ENCODE data around the gene SIRPB1. TPM values are rescaled to one million over a fixed set of nuclear protein-coding genes. Genes with fewer than 3 reads are reported as not detected.

SIRPB1 gene
- total RNA-seq (1 to 10 TPM in 3 of 4 donors, under 1 TPM in 1; 0.36 to 5.2 (median 2.8) TPM), polyA plus RNA-seq (1 to 10 TPM in 1 of 3 donors, under 1 TPM in 1, not detected in 1; 0.98 to 2.3 TPM)

DNA sequence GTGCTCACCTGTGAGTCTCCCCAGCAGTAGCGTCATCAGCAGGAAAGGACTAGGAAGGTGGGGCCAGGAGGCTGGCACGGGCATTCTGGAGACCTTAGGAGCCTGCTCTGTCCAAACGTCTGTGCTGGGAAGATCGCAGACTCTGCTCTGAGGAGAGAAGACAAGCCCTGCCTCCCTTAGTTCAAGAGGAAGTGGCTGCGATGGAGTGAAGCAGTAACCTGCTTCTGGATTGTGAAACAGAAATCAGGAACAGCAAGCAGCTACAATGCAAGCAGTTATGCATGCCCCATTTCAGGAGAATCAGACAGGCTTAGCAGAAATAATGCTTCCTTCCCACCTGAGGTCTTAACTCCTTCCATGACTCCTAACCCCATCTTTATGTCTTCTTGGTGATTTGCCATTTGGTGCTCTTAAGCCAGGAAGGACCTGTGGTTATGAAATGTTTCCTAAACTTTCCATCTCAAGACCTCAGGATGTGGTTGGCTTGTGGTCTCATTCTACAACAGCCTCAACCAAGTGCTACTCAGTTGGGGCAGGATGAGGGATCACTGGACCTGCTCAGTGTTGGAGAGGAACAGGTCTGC, at the start of gene SIRPB1:
Gene SIRPB1, minus strand, starts transcription at position 149 of the 584 bp plus-strand sequence. Its CDS starts 65 bp downstream, at position 84.
- Histone ChIP-seq H3K4me3 (no peak within 1 kb of the TSS), H3K9me3 (no peaks in the 10 kb centered on the region), H3K27ac (no peak within 1 kb of the TSS), H3K36me3 (no peaks in the 10 kb centered on the region), H3K4me1 (no peaks in the 10 kb centered on the region), H3K27me3 (no peaks in the 10 kb centered on the region)
- TF ChIP-seq, protein P1, sequence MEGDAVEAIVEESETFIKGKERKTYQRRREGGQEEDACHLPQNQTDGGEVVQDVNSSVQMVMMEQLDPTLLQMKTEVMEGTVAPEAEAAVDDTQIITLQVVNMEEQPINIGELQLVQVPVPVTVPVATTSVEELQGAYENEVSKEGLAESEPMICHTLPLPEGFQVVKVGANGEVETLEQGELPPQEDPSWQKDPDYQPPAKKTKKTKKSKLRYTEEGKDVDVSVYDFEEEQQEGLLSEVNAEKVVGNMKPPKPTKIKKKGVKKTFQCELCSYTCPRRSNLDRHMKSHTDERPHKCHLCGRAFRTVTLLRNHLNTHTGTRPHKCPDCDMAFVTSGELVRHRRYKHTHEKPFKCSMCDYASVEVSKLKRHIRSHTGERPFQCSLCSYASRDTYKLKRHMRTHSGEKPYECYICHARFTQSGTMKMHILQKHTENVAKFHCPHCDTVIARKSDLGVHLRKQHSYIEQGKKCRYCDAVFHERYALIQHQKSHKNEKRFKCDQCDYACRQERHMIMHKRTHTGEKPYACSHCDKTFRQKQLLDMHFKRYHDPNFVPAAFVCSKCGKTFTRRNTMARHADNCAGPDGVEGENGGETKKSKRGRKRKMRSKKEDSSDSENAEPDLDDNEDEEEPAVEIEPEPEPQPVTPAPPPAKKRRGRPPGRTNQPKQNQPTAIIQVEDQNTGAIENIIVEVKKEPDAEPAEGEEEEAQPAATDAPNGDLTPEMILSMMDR (IDR thresholded peaks at IDR 0.05), result no peak
- TF ChIP-seq POLR2A (IDR thresholded peaks at IDR 0.05), result no peak
- TF ChIP-seq EP300 (IDR thresholded peaks at IDR 0.05), result no peak
- TF ChIP-seq POLR2AphosphoS5 (IDR thresholded peaks at IDR 0.05), result no peak
- DNase-seq, result no peak
- intact Hi-C loops (cut with DNase I), result no loop called here
- WGBS, 2 donors, result 38 to 54% methylated on average over 5 of the region's 5 CpGs

DNA sequence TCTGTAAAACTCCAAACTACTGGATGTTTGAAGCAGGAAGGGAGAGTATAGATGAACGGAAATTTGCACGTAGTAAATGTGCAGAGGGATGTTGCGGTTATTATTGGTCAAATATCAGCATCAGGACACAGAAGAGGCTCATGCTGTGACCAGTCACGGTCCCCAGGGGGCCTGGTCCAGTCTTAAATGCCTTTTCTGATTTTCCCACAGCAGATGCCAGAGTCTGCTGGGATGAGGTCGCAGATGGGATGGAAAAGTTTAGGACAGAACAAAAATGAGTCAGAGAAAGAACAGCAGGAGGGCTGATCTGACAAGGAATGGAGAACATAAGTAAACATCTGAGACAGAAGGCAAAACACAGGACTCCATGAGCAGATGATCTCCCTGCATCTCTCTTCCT, 49.5 kb upstream of the SIRPB1 start:
- DNase-seq, result no peak
- H3K36me3 ChIP-seq, result no peaks in the 10 kb centered on the region
- no peaks in the 10 kb centered on the region for H3K9me3 ChIP-seq
- H3K4me3 ChIP-seq, result no peak overlapping the region
- 83 to 88% methylated on average over 5 of the region's 5 CpGs for WGBS, 2 donors
- no peaks in the 10 kb centered on the region for H3K27me3 ChIP-seq
- no peak for TF ChIP-seq POLR2A (IDR thresholded peaks at IDR 0.05)
- TF ChIP-seq EP300 (IDR thresholded peaks at IDR 0.05), result no peak
- TF ChIP-seq, protein P1 (IDR thresholded peaks at IDR 0.05), result no peak
- no peak for TF ChIP-seq POLR2AphosphoS5 (IDR thresholded peaks at IDR 0.05)
- H3K27ac ChIP-seq, result no peak overlapping the region
- no peaks in the 10 kb centered on the region for H3K4me1 ChIP-seq
- intact Hi-C loops (cut with DNase I), result no loop called here

DNA sequence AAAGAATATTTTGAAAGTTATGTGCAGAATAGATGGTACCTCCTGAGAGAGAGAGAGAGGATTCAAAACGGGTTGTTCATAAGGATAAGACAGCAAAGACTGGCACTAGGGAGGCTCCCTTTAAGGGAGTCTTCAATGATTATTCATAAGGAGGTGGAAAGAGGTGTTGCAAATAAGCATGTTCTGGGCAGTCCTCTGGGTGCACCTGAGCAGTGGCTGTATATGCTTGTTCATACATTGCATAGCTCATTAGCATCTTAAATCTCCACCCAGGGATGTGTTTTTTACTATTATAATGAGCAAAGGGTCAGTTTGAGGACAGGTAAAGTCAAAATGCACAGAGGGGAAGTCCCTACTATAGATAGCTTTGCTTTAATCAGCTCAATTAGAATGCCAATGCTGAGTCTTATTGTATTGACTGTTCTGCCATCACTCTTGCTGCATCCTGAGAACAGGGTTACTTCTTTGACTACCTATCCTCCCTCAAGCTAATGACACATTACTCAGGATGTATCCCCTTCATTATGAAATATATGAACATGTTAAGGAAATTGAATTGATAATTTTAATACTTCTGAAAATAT, 47.8 kb upstream of the SIRPB1 start:
- 57 to 62% methylated on average over 1 of the region's 1 CpG for WGBS, 2 donors
- Histone ChIP-seq H3K4me3 (no peak overlapping the region), H3K36me3 (no peaks in the 10 kb centered on the region), H3K9me3 (no peaks in the 10 kb centered on the region), H3K27me3 (no peaks in the 10 kb centered on the region), H3K27ac (no peak overlapping the region), H3K4me1 (no peaks in the 10 kb centered on the region)
- no peak for DNase-seq
- intact Hi-C loops (cut with DNase I), result no loop called here
- no peak for TF ChIP-seq POLR2AphosphoS5 (IDR thresholded peaks at IDR 0.05)
- TF ChIP-seq, protein P1 (IDR thresholded peaks at IDR 0.05), result no peak
- no peak for TF ChIP-seq EP300 (IDR thresholded peaks at IDR 0.05)
- TF ChIP-seq POLR2A (IDR thresholded peaks at IDR 0.05), result no peak

DNA sequence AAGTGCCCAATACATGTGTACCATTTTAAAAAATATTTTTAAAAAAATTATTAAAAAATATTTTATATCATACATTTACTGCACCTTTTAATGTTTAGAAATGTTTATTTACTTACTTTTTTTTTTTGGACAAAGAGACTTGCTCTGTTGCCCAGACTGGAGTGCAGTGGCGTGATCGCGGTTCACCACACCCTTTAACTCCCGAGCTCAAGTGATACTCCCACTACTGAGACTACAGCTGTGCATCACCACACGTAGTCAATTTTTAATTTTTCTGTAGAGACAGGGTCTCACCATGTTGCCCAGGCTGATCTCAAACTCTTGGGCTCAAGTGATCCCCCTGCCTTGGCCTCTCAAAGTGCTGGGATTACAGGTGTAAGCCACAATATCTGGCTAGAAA, 47.0 kb upstream of the SIRPB1 start:
- Histone ChIP-seq H3K27ac (no peak overlapping the region), H3K4me1 (no peaks in the 10 kb centered on the region), H3K27me3 (no peaks in the 10 kb centered on the region), H3K9me3 (no peaks in the 10 kb centered on the region), H3K4me3 (no peak overlapping the region), H3K36me3 (no peaks in the 10 kb centered on the region)
- no peak for DNase-seq
- intact Hi-C loops (cut with DNase I), result no loop called here
- 64 to 65% methylated on average over 5 of the region's 5 CpGs for WGBS, 2 donors
- TF ChIP-seq EP300 (IDR thresholded peaks at IDR 0.05), result no peak
- TF ChIP-seq POLR2A (IDR thresholded peaks at IDR 0.05), result no peak
- TF ChIP-seq POLR2AphosphoS5 (IDR thresholded peaks at IDR 0.05), result no peak
- TF ChIP-seq, protein P1 (IDR thresholded peaks at IDR 0.05), result no peak

Data from sigmoid colon (tissue), 7 donors.